ENCODE measurements around the gene SRSF9.
A peak's percentile ranks its signal among the peaks of the same experiment; 100 is the strongest.
"Not testable (repeated sequence)": the region's sequence is repeated elsewhere in the genome, so short reads cannot be mapped to it uniquely, and the experiment has no call there.

SRSF9 gene

DNA sequence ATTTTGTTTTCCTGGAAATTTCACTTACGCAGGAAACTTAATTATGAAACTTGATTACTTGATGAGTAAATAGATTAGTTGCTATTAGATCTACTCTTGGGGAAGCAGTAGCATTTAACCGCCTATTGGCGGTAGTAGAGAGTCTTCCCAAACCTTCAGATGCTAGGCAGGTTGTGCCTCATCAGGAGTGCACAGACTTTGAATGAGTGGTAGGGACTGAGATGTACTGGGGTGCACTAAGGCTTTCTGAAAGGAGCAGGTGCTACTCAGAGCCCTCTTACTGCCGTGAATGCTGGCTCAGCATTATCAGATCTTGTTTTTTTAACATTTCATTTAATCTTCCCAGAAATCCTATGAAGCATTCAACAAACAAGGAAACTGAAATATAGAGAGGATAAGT, 15.6 kb downstream of the SRSF9 start:
- no peak overlapping the region for H3K18ac ChIP-seq (ENCODE audit: low read length)

DNA sequence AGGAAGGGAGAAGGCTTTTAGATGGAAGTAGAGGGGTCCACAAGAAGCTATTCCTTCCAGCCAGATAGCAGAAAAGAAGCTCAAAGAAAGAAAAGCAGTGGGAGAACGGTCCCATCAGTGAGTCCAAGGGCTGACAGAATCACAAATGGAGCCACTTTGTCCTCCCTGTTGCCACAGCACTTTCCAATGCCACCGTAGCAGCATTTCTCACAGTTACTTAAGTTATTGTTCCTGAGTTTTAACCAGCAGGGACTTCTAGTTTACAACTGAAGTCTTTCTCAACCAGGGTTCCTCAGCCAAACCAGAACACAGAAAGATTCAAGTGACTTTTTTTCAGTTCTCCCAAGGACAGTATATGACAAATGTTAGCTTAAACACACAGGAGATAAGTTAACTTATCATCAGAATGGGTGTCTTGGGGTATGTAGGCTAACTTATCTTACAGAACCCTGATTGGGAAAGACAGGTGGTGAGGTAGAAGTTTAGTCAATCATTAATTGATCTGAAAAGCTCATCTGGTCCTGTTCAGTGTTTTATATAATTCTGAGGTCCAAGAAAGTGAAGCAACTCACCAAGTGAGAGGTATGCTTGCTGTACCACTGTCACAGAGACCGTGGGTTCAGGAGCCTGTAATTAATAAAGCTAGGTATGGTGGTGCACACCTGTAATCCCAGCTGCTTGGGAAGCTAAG, 16.3 kb downstream of the SRSF9 start:
- Histone ChIP-seq H3K56ac (ENCODE audit: low read length) (no peak overlapping the region), H3K79me2 (ENCODE audit: control insufficient read depth, insufficient read depth, low read length) (peaks cover 5% of the 10 kb centered on the region), H3K4ac (ENCODE audit: low read depth, low read length) (no peak overlapping the region), H4K8ac (ENCODE audit: low read depth, low read length) (no peak overlapping the region), H3K9ac (ENCODE audit: low read length) (no peak overlapping the region), H4K5ac (ENCODE audit: low read length) (no peak overlapping the region), H3K36me3 (ENCODE audit: control insufficient read depth, insufficient read depth, low read length) (peaks cover 2% of the 10 kb centered on the region), H2BK120ac (ENCODE audit: low read depth, low read length) (no peak overlapping the region), H3K27ac (ENCODE audit: low read depth, low read length) (no peak overlapping the region), H3K79me1 (ENCODE audit: low read length) (no peaks in the 10 kb centered on the region), H2BK5ac (ENCODE audit: low read length) (no peak overlapping the region), H3K23ac (ENCODE audit: low read length) (no peak overlapping the region), H3K4me2 (ENCODE audit: low read length) (no peak overlapping the region), H2BK15ac (replicated peaks; ENCODE audit: low read depth) (no peak overlapping the region), H3K4me1 (ENCODE audit: control insufficient read depth, low read depth, low read length) (no peaks in the 10 kb centered on the region), H3K4me3 (ENCODE audit: low read length) (no peak overlapping the region), H3K18ac (ENCODE audit: low read length) (no peak overlapping the region), H3K27me3 (ENCODE audit: insufficient read depth, low read length, poor library complexity) (no peaks in the 10 kb centered on the region), H2AK5ac (ENCODE audit: low read length) (no peak overlapping the region)
- no peak for DNase-seq
- no CpG with 5 or more reads among the region's 3 CpGs for WGBS (ENCODE audit: extremely low coverage, insufficient coverage, low lambda C conversion rate)

More for the DNA sequence above, 15.6 kb downstream of the SRSF9 start:
- H3K4me2 ChIP-seq (ENCODE audit: low read length) = no peak overlapping the region
- H3K36me3 ChIP-seq (ENCODE audit: control insufficient read depth, insufficient read depth, low read length) = peaks cover 4% of the 10 kb centered on the region
- H3K9ac ChIP-seq (ENCODE audit: low read length) = no peak overlapping the region
- H3K27me3 ChIP-seq (ENCODE audit: insufficient read depth, low read length, poor library complexity) = no peaks in the 10 kb centered on the region
- no CpG with 5 or more reads among the region's 4 CpGs for WGBS (ENCODE audit: extremely low coverage, insufficient coverage, low lambda C conversion rate)
- H4K5ac ChIP-seq (ENCODE audit: low read length) = no peak overlapping the region
- H3K23ac ChIP-seq (ENCODE audit: low read length) = no peak overlapping the region
- H3K4me1 ChIP-seq (ENCODE audit: control insufficient read depth, low read depth, low read length) = no peaks in the 10 kb centered on the region
- H2AK5ac ChIP-seq (ENCODE audit: low read length) = no peak overlapping the region
- DNase-seq = peak; percentile 51
- peaks cover 4% of the 10 kb centered on the region for H3K79me2 ChIP-seq (ENCODE audit: control insufficient read depth, insufficient read depth, low read length)
- no peak overlapping the region for H2BK120ac ChIP-seq (ENCODE audit: low read depth, low read length)
- no peak overlapping the region for H2BK15ac ChIP-seq (replicated peaks; ENCODE audit: low read depth)
- no peak overlapping the region for H3K27ac ChIP-seq (ENCODE audit: low read depth, low read length)
- H2BK5ac ChIP-seq (ENCODE audit: low read length) = no peak overlapping the region
- H4K8ac ChIP-seq (ENCODE audit: low read depth, low read length) = no peak overlapping the region
- no peak overlapping the region for H3K4ac ChIP-seq (ENCODE audit: low read depth, low read length)
- H3K56ac ChIP-seq (ENCODE audit: low read length) = no peak overlapping the region
- no peaks in the 10 kb centered on the region for H3K79me1 ChIP-seq (ENCODE audit: low read length)
- H3K4me3 ChIP-seq (ENCODE audit: low read length) = no peak overlapping the region

- not testable (repeated sequence) for H3K4me2 ChIP-seq (ENCODE audit: low read length); H3K9ac ChIP-seq (ENCODE audit: low read length); H2AK5ac ChIP-seq (ENCODE audit: low read length); H3K56ac ChIP-seq (ENCODE audit: low read length); H3K4me3 ChIP-seq (ENCODE audit: low read length); H3K79me1 ChIP-seq (ENCODE audit: low read length); H3K4ac ChIP-seq (ENCODE audit: low read depth, low read length); H3K36me3 ChIP-seq (ENCODE audit: control insufficient read depth, insufficient read depth, low read length); H2BK120ac ChIP-seq (ENCODE audit: low read depth, low read length); H3K18ac ChIP-seq (ENCODE audit: low read length); H4K8ac ChIP-seq (ENCODE audit: low read depth, low read length); H2BK5ac ChIP-seq (ENCODE audit: low read length); H3K27ac ChIP-seq (ENCODE audit: low read depth, low read length); H2BK15ac ChIP-seq (replicated peaks; ENCODE audit: low read depth); H3K27me3 ChIP-seq (ENCODE audit: insufficient read depth, low read length, poor library complexity); H3K4me1 ChIP-seq (ENCODE audit: control insufficient read depth, low read depth, low read length); H4K5ac ChIP-seq (ENCODE audit: low read length); DNase-seq; H3K23ac ChIP-seq (ENCODE audit: low read length)
- no CpG with 5 or more reads among the region's 5 CpGs for WGBS (ENCODE audit: extremely low coverage, insufficient coverage, low lambda C conversion rate)
- H3K79me2 ChIP-seq (ENCODE audit: control insufficient read depth, insufficient read depth, low read length) = peaks cover 12% of the 10 kb centered on the region
Observed at GRCh38 chr12:120452524-120452923, 17.0 kb downstream of the SRSF9 start.

GRCh38 chr12:120447992-120448391, 21.6 kb downstream of the SRSF9 start:
- Histone ChIP-seq H3K4me1 (ENCODE audit: control insufficient read depth, low read depth, low read length) (no peaks in the 10 kb centered on the region), H3K23ac (ENCODE audit: low read length) (no peak overlapping the region), H3K56ac (ENCODE audit: low read length) (no peak overlapping the region), H2BK15ac (replicated peaks; ENCODE audit: low read depth) (no peak overlapping the region), H3K4ac (ENCODE audit: low read depth, low read length) (no peak overlapping the region), H2BK5ac (ENCODE audit: low read length) (no peak overlapping the region), H3K18ac (ENCODE audit: low read length) (no peak overlapping the region), H3K27ac (ENCODE audit: low read depth, low read length) (no peak overlapping the region), H4K5ac (ENCODE audit: low read length) (no peak overlapping the region), H3K4me3 (ENCODE audit: low read length) (no peak overlapping the region), H4K8ac (ENCODE audit: low read depth, low read length) (no peak overlapping the region), H3K4me2 (ENCODE audit: low read length) (no peak overlapping the region), H3K79me2 (ENCODE audit: control insufficient read depth, insufficient read depth, low read length) (peaks cover 40% of the 10 kb centered on the region), H3K9ac (ENCODE audit: low read length) (no peak overlapping the region), H3K79me1 (ENCODE audit: low read length) (peaks cover 6% of the 10 kb centered on the region), H3K27me3 (ENCODE audit: insufficient read depth, low read length, poor library complexity) (no peaks in the 10 kb centered on the region), H3K36me3 (ENCODE audit: control insufficient read depth, insufficient read depth, low read length) (no peaks in the 10 kb centered on the region), H2AK5ac (ENCODE audit: low read length) (no peak overlapping the region), H2BK120ac (ENCODE audit: low read depth, low read length) (no peak overlapping the region)
- no peak for DNase-seq
- WGBS (ENCODE audit: extremely low coverage, insufficient coverage, low lambda C conversion rate) = no CpG with 5 or more reads among the region's 4 CpGs

DNA sequence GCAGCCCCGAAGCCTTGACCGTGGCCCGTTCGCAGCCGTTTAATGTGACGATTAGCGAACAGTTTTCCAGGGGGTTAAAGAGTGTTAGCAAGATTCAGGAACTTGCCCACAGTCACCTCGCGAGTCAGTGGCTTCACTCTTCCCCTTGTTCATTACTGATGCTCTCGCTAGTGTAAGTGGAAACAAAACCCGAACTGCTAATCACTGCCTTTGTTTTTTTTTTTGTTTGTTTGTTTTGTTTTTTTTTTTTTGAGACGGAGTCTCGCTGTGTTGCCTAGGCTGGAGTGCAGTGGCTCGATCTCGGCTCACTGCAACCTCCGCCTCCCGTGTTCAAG, 22.7 kb downstream of the SRSF9 start:
- Histone ChIP-seq H3K56ac (ENCODE audit: low read length) (peak overlapping the region; percentile 99), H3K79me2 (ENCODE audit: control insufficient read depth, insufficient read depth, low read length) (peaks cover 40% of the 10 kb centered on the region), H3K9ac (ENCODE audit: low read length) (peak overlapping the region; percentile 93), H3K4me2 (ENCODE audit: low read length) (peak overlapping the region; percentile 97), H3K27ac (ENCODE audit: low read depth, low read length) (peak overlapping the region; percentile 52), H3K23ac (ENCODE audit: low read length) (peak overlapping the region; percentile 15), H3K4me3 (ENCODE audit: low read length) (peak overlapping the region; percentile 91)
- not testable (repeated sequence) for H4K5ac ChIP-seq (ENCODE audit: low read length); DNase-seq; H2BK120ac ChIP-seq (ENCODE audit: low read depth, low read length); H2AK5ac ChIP-seq (ENCODE audit: low read length); H3K18ac ChIP-seq (ENCODE audit: low read length); H3K36me3 ChIP-seq (ENCODE audit: control insufficient read depth, insufficient read depth, low read length); H2BK5ac ChIP-seq (ENCODE audit: low read length); H3K4ac ChIP-seq (ENCODE audit: low read depth, low read length); H3K4me1 ChIP-seq (ENCODE audit: control insufficient read depth, low read depth, low read length); H3K79me1 ChIP-seq (ENCODE audit: low read length); H4K8ac ChIP-seq (ENCODE audit: low read depth, low read length); H2BK15ac ChIP-seq (replicated peaks; ENCODE audit: low read depth); H3K27me3 ChIP-seq (ENCODE audit: insufficient read depth, low read length, poor library complexity)
- no CpG with 5 or more reads among the region's 17 CpGs for WGBS (ENCODE audit: extremely low coverage, insufficient coverage, low lambda C conversion rate)

All from mesendoderm (in vitro differentiated cells).